Right lobe of liver (tissue), 6 donors: ENCODE measurements around the gene CCKAR. TPM values are rescaled to one million over a fixed set of nuclear protein-coding genes. Genes with fewer than 3 reads are reported as not detected.
"Not testable (repeated sequence)": the region's sequence is repeated elsewhere in the genome, so short reads cannot be mapped to it uniquely, and the experiment has no call there.

Source experiments
- ATAC-seq, 4 donors: fragments of 200-7000 bp; cut with Tn5 transposase; one replicate each; pipeline ENCODE4 v1.9.1; 2020; ENCODE audit warnings: mild to moderate bottlenecking in 4 of 4, moderate library complexity in 4 of 4
- DNase-seq, 3 donors: peaks; one replicate each; pipeline ENCODE4 v3.0.0-alpha.2; 2020
- H3K27ac ChIP-seq, 3 donors: fragments of 200-600 bp; one replicate each; pipeline ENCODE4 v1.8.0; 2022
- H3K27me3 ChIP-seq, 2 donors: fragments of 200-600 bp; one replicate each; pipeline ENCODE4 v1.8.0; 2022
- H3K36me3 ChIP-seq, 4 donors: fragments of 200-600 bp; sonication (generic) in 1 of 4; one replicate each; pipeline versions ENCODE4 v1.5.1 to v1.8.0; 2017 to 2022; ENCODE audit warnings: control low read depth in 1 of 4
- H3K4me1 ChIP-seq, 4 donors: fragments of 200-600 bp; sonication (generic) in 1 of 4; one replicate each; pipeline versions ENCODE4 v1.5.1 to v1.8.0; 2017 to 2022; ENCODE audit warnings: control low read depth in 1 of 4
- H3K4me3 ChIP-seq, 3 donors: fragments of 200-600 bp; one replicate each; pipeline ENCODE4 v1.8.0; 2022
- H3K9me3 ChIP-seq, 4 donors: fragments of 200-600 bp; sonication (generic) in 1 of 4; one replicate each; pipeline versions ENCODE4 v1.5.1 to v1.8.0; 2017 to 2022; ENCODE audit warnings: control low read depth in 1 of 4
- CTCF ChIP-seq, 4 donors: fragments of 200-600 bp in 3 of 4; fragments of 450-650 bp in 1 of 4; IDR thresholded peaks; one replicate each; pipeline versions ENCODE4 v1.5.1 to v1.8.0; 2016 to 2022; ENCODE audit warnings: antibody characterized with exemption in 4 of 4, mild to moderate bottlenecking in 2 of 4
- POLR2A ChIP-seq: fragments of 450-650 bp; IDR thresholded peaks from one replicate; pipeline ENCODE4 v1.6.1; 2017; ENCODE audit warnings: antibody characterized with exemption, mild to moderate bottlenecking
- WGBS: methylation state at CpG from one replicate; pipeline ENCODE4 v1.1.6; 2018; ENCODE audit warnings: low coverage, low lambda C conversion rate; ENCODE audit not compliant: insufficient coverage; ENCODE audit errors: missing lambda C conversion rate; 5-methylcytosine and 5-hydroxymethylcytosine counted together
- intact Hi-C, 2 donors: fragments of 100-400 bp; cut with DNase I; formaldehyde crosslinking; loops; one replicate each; pipeline versions ENCODE4 v1.11.2 to v1.14.1; 2022
- total RNA-seq, 6 experiments: library from RNA; depleted of rRNA in 2 of 6; stranded (reverse); fragments of >200 nt in 2 of 6; fragmentation: NEBNext Ultra II Directional in 3 of 6; extraction: Animal tissue kit (Norgen Biotek cat#: 25700) in 3 of 6; gene quantifications; one replicate each; pipeline versions ENCODE4 v1.1.0 to v1.2.4, GENCODE V29; 2016 to 2023
- donor health status: DM: no; HTN: yes; CAD: no.
- donor health status: DM: no; HTN: no; CAD: no.
- donor health status: DM: no; HTN: no; CAD: no.
- donor health status: DM: no; HTN: yes; CAD: no.
- donor health status: DM: no; HTN: yes; CAD: no.

CCKAR gene
- total RNA-seq, 6 experiments from 2014 or later: not detected

DNA sequence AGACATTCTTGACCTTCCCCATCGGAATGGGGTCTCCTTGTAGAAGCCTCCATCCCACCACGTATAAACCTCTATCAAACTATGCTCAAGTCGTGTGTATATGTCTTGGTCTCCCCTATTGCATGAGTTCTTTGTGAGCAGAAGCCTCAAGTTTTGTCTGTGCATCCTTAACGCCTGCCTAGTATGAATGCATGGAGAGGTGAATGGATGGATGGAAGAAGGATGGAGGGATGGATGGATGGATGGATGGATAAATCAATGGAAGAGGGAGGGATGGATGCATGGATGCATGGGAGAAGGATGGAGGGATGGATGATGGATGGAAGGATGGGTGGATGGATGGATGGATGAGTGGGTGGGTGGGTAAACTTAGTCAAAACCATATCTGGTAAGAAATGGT, 17.0 kb upstream of the CCKAR start:
- WGBS: 63% methylated on average over 4 of the region's 4 CpGs
- no peaks in the 10 kb centered on the region for H3K9me3 ChIP-seq
- TF ChIP-seq CTCF (IDR thresholded peaks at IDR 0.05): no peak
- no peak for TF ChIP-seq POLR2A
- no peak overlapping the region for H3K27ac ChIP-seq
- intact Hi-C loops: no loop called here
- no peaks in the 10 kb centered on the region for H3K4me1 ChIP-seq
- ATAC-seq (no peak), DNase-seq (no peak)
- no peaks in the 10 kb centered on the region for H3K27me3 ChIP-seq
- no peak overlapping the region for H3K4me3 ChIP-seq
- H3K36me3 ChIP-seq: no peaks in the 10 kb centered on the region

DNA sequence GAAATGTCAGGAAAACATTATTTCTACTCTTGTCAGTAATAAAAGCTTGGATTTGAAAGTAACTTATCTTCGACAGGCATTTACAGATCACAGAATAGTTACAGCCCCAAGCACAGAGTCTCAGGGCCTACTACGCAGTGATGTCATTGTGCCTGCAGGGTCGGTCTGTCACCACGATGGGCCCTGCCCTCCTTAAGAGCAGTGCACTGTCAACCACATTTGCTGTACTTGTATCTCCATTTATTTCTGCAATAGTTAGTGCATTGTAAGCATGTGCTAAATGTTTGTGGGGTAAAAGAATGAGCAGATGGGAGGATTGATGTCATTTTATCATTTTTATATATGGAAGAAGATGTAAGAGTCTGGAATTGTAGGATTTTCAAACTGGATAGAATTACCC, 13.6 kb upstream of the CCKAR start:
- H3K36me3 ChIP-seq: no peaks in the 10 kb centered on the region
- no peaks in the 10 kb centered on the region for H3K4me1 ChIP-seq
- no peak overlapping the region for H3K27ac ChIP-seq
- DNase-seq: no peak
- intact Hi-C loops: no loop called here
- H3K9me3 ChIP-seq: no peaks in the 10 kb centered on the region
- no peaks in the 10 kb centered on the region for H3K27me3 ChIP-seq
- no peak for ATAC-seq
- no peak overlapping the region for H3K4me3 ChIP-seq
- 65% methylated on average over 4 of the region's 4 CpGs for WGBS
- TF ChIP-seq CTCF (IDR thresholded peaks at IDR 0.05): no peak
- no peak for TF ChIP-seq POLR2A

DNA sequence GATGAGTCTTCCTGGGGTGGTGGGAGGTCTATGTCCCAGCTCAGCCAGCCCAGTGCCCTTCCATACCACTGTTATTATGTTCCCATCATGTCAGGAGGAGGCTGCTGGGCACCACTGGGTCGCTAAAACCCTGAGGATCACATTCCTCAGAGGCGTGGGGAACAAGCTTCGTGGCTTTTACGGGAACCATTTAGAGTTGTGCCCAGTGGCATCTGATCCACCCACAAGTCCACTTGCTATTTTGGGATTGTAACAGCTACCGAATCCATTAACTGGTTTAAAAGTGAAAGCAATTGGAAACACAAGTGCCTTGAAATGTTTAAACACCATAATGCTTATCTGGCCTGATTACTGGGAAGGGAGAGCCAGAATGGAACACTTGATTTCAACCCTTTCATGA, 13.1 kb upstream of the CCKAR start:
- Histone ChIP-seq H3K9me3 (no peaks in the 10 kb centered on the region), H3K27me3 (no peaks in the 10 kb centered on the region), H3K4me3 (no peak overlapping the region), H3K36me3 (no peaks in the 10 kb centered on the region), H3K27ac (no peak overlapping the region), H3K4me1 (no peaks in the 10 kb centered on the region)
- DNase-seq (no peak), ATAC-seq (no peak)
- TF ChIP-seq CTCF (IDR thresholded peaks at IDR 0.05): no peak
- no peak for TF ChIP-seq POLR2A
- intact Hi-C loops: no loop called here
- WGBS: 81% methylated on average over 4 of the region's 5 CpGs

DNA sequence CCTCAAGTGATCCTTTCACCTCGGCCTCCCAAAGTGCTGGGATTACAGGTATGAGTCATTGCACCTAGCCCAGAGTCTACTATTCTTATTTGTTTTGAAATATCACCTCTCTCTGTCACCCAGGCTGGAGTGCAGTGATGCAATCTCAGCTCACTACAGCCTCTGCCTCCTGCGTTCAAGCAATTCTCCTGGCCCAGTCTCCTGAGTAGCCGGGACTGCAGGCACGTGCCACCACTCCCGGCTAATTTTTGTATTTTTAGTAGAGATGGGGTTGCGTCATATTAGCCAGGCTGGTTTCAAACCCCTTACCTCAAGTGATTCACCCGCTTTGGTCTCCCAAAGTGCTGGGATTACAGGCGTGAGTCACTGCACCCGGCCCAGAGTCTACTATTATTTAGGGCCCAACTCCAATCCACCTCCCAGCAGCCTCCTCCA, 10.3 kb upstream of the CCKAR start:
- H3K27ac ChIP-seq, DNase-seq, H3K4me3 ChIP-seq, intact Hi-C loops, ATAC-seq, H3K36me3 ChIP-seq, H3K9me3 ChIP-seq, H3K27me3 ChIP-seq, H3K4me1 ChIP-seq: not testable (repeated sequence)
- WGBS: 60% methylated on average over 9 of the region's 9 CpGs

DNA sequence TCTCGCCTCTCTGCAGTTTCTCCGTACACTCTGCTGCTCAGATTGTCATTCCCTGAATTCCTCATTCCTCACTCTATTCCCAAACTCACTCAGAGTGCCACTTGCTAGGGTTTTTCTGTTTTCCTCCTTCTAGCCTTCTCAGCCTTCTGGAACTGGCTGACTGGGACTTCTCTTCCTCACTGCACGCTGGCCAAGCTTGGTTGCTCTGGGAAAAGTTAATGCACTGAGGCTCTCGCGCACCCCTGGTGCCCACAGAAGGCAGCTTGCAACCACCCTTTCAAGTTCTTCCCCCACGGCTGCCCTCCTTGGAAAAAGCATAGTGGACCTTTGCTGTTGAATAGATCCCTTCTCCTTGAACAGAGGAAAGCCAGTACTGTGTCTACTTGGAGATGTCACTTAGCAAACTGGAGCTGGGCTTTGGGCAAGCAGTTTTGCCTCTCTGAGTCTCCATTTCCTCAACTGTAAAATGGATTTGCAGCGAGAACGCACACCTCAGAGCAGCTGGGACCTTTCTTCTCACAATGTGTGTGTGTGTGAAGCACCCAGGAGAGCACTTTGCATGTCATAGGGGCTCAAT, 6.0 kb upstream of the CCKAR start:
- H3K27ac ChIP-seq: no peak overlapping the region
- H3K4me3 ChIP-seq: no peak overlapping the region
- H3K36me3 ChIP-seq: no peaks in the 10 kb centered on the region
- H3K4me1 ChIP-seq: no peaks in the 10 kb centered on the region
- TF ChIP-seq POLR2A (no peak), CTCF (IDR thresholded peaks at IDR 0.05) (no peak)
- DNase-seq (no peak), ATAC-seq (no peak)
- 38% methylated on average over 6 of the region's 8 CpGs for WGBS
- H3K9me3 ChIP-seq: no peaks in the 10 kb centered on the region
- intact Hi-C loops: no loop called here
- H3K27me3 ChIP-seq: no peaks in the 10 kb centered on the region
